ENCODE measurements around the gene BSG. TPM values are rescaled to one million over a fixed set of nuclear protein-coding genes. Genes with fewer than 3 reads are reported as not detected.

The BSG gene
- total and polyA plus RNA-seq, 10 of the 15 experiments (the other 5 are each of a cell fraction or from before 2014, with no cell fraction given) = 2.8 to 297 (median 199) TPM

- WGBS (ENCODE audit: insufficient coverage, insufficient replicate concordance, low lambda C conversion rate, missing lambda C conversion rate) = 23% methylated on average over 9 of the region's 9 CpGs
- TF ChIP-seq RAD51 (IDR thresholded peaks at IDR 0.05) = no peak
- TF ChIP-seq RUNX3 (IDR thresholded peaks at IDR 0.05; ENCODE audit: low read length) = no peak
- TF ChIP-seq, protein P1, sequence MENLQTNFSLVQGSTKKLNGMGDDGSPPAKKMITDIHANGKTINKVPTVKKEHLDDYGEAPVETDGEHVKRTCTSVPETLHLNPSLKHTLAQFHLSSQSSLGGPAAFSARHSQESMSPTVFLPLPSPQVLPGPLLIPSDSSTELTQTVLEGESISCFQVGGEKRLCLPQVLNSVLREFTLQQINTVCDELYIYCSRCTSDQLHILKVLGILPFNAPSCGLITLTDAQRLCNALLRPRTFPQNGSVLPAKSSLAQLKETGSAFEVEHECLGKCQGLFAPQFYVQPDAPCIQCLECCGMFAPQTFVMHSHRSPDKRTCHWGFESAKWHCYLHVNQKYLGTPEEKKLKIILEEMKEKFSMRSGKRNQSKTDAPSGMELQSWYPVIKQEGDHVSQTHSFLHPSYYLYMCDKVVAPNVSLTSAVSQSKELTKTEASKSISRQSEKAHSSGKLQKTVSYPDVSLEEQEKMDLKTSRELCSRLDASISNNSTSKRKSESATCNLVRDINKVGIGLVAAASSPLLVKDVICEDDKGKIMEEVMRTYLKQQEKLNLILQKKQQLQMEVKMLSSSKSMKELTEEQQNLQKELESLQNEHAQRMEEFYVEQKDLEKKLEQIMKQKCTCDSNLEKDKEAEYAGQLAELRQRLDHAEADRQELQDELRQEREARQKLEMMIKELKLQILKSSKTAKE (IDR thresholded peaks at IDR 0.05; ENCODE audit: low read depth, poor library complexity, severe bottlenecking) = no peak
- TF ChIP-seq SMAD5 (IDR thresholded peaks at IDR 0.05; ENCODE audit: low read depth) = no peak
- TF ChIP-seq POLR2AphosphoS2 (IDR thresholded peaks at IDR 0.05; ENCODE audit: low read depth, low read length) = no peak
- no peak for TF ChIP-seq FOXM1 (IDR thresholded peaks at IDR 0.05; ENCODE audit: low read depth, low read length)
- TF ChIP-seq, protein P2, sequence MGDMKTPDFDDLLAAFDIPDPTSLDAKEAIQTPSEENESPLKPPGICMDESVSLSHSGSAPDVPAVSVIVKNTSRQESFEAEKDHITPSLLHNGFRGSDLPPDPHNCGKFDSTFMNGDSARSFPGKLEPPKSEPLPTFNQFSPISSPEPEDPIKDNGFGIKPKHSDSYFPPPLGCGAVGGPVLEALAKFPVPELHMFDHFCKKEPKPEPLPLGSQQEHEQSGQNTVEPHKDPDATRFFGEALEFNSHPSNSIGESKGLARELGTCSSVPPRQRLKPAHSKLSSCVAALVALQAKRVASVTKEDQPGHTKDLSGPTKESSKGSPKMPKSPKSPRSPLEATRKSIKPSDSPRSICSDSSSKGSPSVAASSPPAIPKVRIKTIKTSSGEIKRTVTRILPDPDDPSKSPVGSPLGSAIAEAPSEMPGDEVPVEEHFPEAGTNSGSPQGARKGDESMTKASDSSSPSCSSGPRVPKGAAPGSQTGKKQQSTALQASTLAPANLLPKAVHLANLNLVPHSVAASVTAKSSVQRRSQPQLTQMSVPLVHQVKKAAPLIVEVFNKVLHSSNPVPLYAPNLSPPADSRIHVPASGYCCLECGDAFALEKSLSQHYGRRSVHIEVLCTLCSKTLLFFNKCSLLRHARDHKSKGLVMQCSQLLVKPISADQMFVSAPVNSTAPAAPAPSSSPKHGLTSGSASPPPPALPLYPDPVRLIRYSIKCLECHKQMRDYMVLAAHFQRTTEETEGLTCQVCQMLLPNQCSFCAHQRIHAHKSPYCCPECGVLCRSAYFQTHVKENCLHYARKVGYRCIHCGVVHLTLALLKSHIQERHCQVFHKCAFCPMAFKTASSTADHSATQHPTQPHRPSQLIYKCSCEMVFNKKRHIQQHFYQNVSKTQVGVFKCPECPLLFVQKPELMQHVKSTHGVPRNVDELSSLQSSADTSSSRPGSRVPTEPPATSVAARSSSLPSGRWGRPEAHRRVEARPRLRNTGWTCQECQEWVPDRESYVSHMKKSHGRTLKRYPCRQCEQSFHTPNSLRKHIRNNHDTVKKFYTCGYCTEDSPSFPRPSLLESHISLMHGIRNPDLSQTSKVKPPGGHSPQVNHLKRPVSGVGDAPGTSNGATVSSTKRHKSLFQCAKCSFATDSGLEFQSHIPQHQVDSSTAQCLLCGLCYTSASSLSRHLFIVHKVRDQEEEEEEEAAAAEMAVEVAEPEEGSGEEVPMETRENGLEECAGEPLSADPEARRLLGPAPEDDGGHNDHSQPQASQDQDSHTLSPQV (IDR thresholded peaks at IDR 0.05) = no peak
- TF ChIP-seq MTA2 (IDR thresholded peaks at IDR 0.05; ENCODE audit: low read depth) = no peak
- no peak for TF ChIP-seq ZBED1 (IDR thresholded peaks at IDR 0.05; ENCODE audit: borderline replicate concordance)
- H3K4me1 ChIP-seq (ENCODE audit: control insufficient read depth, insufficient read depth, low read length) = no peaks in the 10 kb centered on the region
- ATAC-seq = peak; percentile 25; the same call in 1 of the 3 replicates
- H3K4me2 ChIP-seq (ENCODE audit: control insufficient read depth, insufficient read depth) = no peak overlapping the region
- in situ Hi-C loops (cut with MboI) = no loop called here
- FAIRE-seq = no peak
- ChIA-PET SMC1A (ENCODE audit: uncharacterized antibody, unreplicated experiment) (no interaction called here), RAD21 (ENCODE audit: unreplicated experiment) (no interaction called here), CTCF (no interaction called here), POLR2A (no interaction called here)
- peaks cover 4 to 8% of the 10 kb centered on the region in 2 experiments for H3K27me3 ChIP-seq (replicated peaks in 1 of 2; ENCODE audit: control insufficient read depth in 2 of 2, insufficient read depth in 2 of 2, low read length in 1 of 2)
- BruUV-seq (replicated peaks) = no TSS peak
- no peak overlapping the region for H3K27ac ChIP-seq (ENCODE audit: control insufficient read depth, insufficient read depth)
- H3K4me3 ChIP-seq = no peak overlapping the region
- no peak overlapping the region for H2AFZ ChIP-seq (ENCODE audit: control insufficient read depth, low read depth, low read length)
- no peaks in the 10 kb centered on the region for H3K36me3 ChIP-seq (ENCODE audit: control insufficient read depth in 2 of 2, insufficient read depth in 2 of 2, low read length in 1 of 2)
- intact Hi-C loops (cut with micrococcal nuclease; ENCODE audit: unreplicated experiment) = no loop called here
- H3K9ac ChIP-seq (ENCODE audit: control insufficient read depth, insufficient read depth, low read length) = no peak overlapping the region
- H3K79me2 ChIP-seq (ENCODE audit: control insufficient read depth, insufficient read depth, low read length) = no peaks in the 10 kb centered on the region
- H4K20me1 ChIP-seq (ENCODE audit: control insufficient read depth, insufficient read depth) = no peaks in the 10 kb centered on the region
- DNase-seq (ENCODE audit: low read depth, low spot score) = no peak
- no peaks in the 10 kb centered on the region; the same call in 2 of the 3 replicates for H3K9me3 ChIP-seq (replicated peaks; ENCODE audit: control insufficient read depth, insufficient read depth, low read length)
Measured at GRCh38 chr19:593505-593904, 21.1 kb downstream of the BSG start.
